HEK293T (cell line): ENCODE results near the gene CPEB2.

Experiments
- SP1 ChIP-seq: fragments of 450-650 bp; IDR thresholded peaks from 2 replicates; pipeline ENCODE4 v1.6.1; 2017
- SUZ12 ChIP-seq: fragments of 450-650 bp; IDR thresholded peaks from 2 replicates; pipeline ENCODE4 v1.6.1; 2016; ENCODE audit warnings: mild to moderate bottlenecking

GRCh38 chr4:15077969-15078368, 75.7 kb downstream of the CPEB2 start:
- TF ChIP-seq SUZ12 = no peak
- TF ChIP-seq SP1 = no peak
